ENCODE measurements around the gene CBX6. TPM values are rescaled to one million over a fixed set of nuclear protein-coding genes. Genes with fewer than 3 reads are reported as not detected.

CBX6 gene
- total RNA-seq, 4 donors from 2014 or later = 47.2 to 118 (median 85.0) TPM

- intact Hi-C loops (cut with DNase I) = no loop called here
- TF ChIP-seq, protein P1, sequence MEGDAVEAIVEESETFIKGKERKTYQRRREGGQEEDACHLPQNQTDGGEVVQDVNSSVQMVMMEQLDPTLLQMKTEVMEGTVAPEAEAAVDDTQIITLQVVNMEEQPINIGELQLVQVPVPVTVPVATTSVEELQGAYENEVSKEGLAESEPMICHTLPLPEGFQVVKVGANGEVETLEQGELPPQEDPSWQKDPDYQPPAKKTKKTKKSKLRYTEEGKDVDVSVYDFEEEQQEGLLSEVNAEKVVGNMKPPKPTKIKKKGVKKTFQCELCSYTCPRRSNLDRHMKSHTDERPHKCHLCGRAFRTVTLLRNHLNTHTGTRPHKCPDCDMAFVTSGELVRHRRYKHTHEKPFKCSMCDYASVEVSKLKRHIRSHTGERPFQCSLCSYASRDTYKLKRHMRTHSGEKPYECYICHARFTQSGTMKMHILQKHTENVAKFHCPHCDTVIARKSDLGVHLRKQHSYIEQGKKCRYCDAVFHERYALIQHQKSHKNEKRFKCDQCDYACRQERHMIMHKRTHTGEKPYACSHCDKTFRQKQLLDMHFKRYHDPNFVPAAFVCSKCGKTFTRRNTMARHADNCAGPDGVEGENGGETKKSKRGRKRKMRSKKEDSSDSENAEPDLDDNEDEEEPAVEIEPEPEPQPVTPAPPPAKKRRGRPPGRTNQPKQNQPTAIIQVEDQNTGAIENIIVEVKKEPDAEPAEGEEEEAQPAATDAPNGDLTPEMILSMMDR (IDR thresholded peaks at IDR 0.05) = no peak
- no peak for TF ChIP-seq POLR2A (IDR thresholded peaks at IDR 0.05)
- Histone ChIP-seq H3K4me3 (replicated peaks in 1 of 3) (no peak overlapping the region), H3K27me3 (no peaks in the 10 kb centered on the region), H3K4me1 (no peaks in the 10 kb centered on the region), H3K36me3 (no peaks in the 10 kb centered on the region), H3K9me3 (no peaks in the 10 kb centered on the region), H3K27ac (no peak overlapping the region)
- 33 to 51% methylated on average over 14 to 15 of the region's 15 CpGs for WGBS, 2 donors
- DNase-seq = no peak
These were observed 20.8 kb downstream of the CBX6 start for GRCh38 chr22:38850941-38851849.

DNA sequence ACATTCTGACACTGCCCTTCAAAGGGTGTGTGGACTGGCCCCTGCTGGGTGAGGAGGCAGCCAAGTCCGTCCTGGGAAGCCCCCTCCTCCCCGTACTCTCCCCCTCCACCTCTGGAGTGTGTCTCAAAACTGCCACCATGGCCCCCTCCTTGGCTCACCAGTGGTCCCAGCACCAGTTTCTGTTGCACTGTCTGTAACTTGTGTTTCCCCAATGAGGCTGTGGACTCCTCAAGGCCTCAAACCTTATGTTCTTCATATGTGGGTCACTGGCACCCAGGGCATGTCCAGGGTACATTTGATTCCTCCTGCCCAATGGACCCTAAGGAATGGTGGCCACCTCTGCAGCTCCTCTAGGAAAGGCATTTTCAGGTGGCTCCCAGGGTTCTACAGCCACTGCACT is 21.6 kb downstream of the CBX6 start:
- Histone ChIP-seq H3K27ac (no peak overlapping the region), H3K4me3 (replicated peaks in 1 of 3) (no peak overlapping the region), H3K27me3 (no peaks in the 10 kb centered on the region), H3K36me3 (no peaks in the 10 kb centered on the region), H3K9me3 (no peaks in the 10 kb centered on the region), H3K4me1 (no peaks in the 10 kb centered on the region)
- 51 to 67% methylated on average over 1 to 2 of the region's 2 CpGs for WGBS, 2 donors
- intact Hi-C loops (cut with DNase I) = no loop called here
- no peak for DNase-seq
- TF ChIP-seq, protein P1 (IDR thresholded peaks at IDR 0.05) = no peak
- TF ChIP-seq POLR2A (IDR thresholded peaks at IDR 0.05) = no peak

GRCh38 chr22:38849811-38850210 is 22.2 kb downstream of the CBX6 start:
- Histone ChIP-seq H3K36me3 (no peaks in the 10 kb centered on the region), H3K4me3 (replicated peaks in 1 of 3) (no peak overlapping the region), H3K27ac (no peak overlapping the region), H3K27me3 (no peaks in the 10 kb centered on the region), H3K4me1 (no peaks in the 10 kb centered on the region), H3K9me3 (no peaks in the 10 kb centered on the region)
- 81% methylated on average over 6 of the region's 6 CpGs for WGBS, 2 donors
- no peak for DNase-seq
- intact Hi-C loops (cut with DNase I) = no loop called here
- TF ChIP-seq, protein P1 (IDR thresholded peaks at IDR 0.05) = no peak
- TF ChIP-seq POLR2A (IDR thresholded peaks at IDR 0.05) = no peak

- Histone ChIP-seq H3K4me1 (peaks cover 5 to 13% of the 10 kb centered on the region in 2 donors), H3K36me3 (no peaks in the 10 kb centered on the region), H3K27ac (no peak overlapping the region), H3K9me3 (no peaks in the 10 kb centered on the region), H3K4me3 (replicated peaks in 1 of 3) (no peak overlapping the region), H3K27me3 (no peaks in the 10 kb centered on the region)
- intact Hi-C loops (cut with DNase I) = no loop called here
- WGBS, 2 donors = 96 to 98% methylated on average over 1 of the region's 1 CpG
- DNase-seq = no peak
- TF ChIP-seq, protein P1 (IDR thresholded peaks at IDR 0.05) = no peak
- no peak for TF ChIP-seq POLR2A (IDR thresholded peaks at IDR 0.05)
These were observed 25.6 kb downstream of the CBX6 start for GRCh38 chr22:38846412-38846811.

DNA sequence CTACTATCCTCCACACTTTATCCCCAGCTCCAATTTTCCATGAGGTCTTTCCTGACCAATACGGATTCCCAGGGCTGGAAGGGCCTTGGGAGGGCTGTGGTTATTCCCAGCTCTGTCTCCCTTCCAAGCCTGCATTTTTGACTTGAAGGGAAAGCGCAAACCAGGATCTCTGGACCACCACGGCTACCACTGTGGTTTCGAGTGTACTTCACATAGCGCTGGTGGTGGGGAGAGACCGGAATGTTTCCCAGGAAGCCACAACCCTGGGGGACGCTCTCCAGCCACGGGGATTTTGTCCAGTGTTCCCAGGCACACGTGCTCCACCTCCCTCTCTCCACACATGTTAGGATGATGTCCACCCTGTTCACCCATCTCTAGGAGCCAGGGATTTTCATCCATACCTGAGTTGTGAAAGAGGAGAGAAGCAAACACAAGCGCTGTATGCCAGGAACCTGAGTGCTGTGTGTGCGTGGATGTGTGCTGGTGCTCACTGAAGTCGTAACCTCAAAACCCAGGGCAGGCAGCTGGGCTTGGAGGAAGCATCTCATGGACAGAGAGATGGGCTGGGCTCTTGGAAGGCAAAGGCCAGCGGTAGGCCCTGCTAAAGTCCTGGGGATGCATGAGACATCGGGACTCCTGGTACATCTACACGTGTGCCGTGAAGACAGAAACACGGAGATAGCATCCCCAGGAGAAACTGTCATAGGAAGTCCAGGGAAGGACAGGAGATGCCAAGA is 26.8 kb downstream of the CBX6 start:
- H3K9me3 ChIP-seq = no peaks in the 10 kb centered on the region
- 74% methylated on average over 15 to 17 of the region's 17 CpGs for WGBS, 2 donors
- DNase-seq = no peak
- peaks cover 5 to 13% of the 10 kb centered on the region in 2 donors for H3K4me1 ChIP-seq
- H3K4me3 ChIP-seq (replicated peaks in 1 of 3) = no peak overlapping the region
- intact Hi-C loops (cut with DNase I) = no loop called here
- H3K27me3 ChIP-seq = no peaks in the 10 kb centered on the region
- TF ChIP-seq, protein P1 (IDR thresholded peaks at IDR 0.05) = no peak
- TF ChIP-seq POLR2A (IDR thresholded peaks at IDR 0.05) = no peak
- no peaks in the 10 kb centered on the region for H3K36me3 ChIP-seq
- no peak overlapping the region for H3K27ac ChIP-seq
